HT1080 (cell line): ENCODE measurements around the gene ENO4. TPM values are rescaled to one million over a fixed set of nuclear protein-coding genes. Genes with fewer than 3 reads are reported as not detected.

Experiments used
- DNase-seq: peaks from one replicate; pipeline ENCODE4 v3.0.0-alpha.2; 2015; ENCODE audit warnings: low read depth
- total RNA-seq: library from RNA; depleted of rRNA; stranded (reverse); fragments of >200 nt; shearing (Covaris generic); gene quantifications from 2 replicates; pipeline ENCODE4 v1.2.3, GENCODE V29; 2014

ENO4 gene
- total RNA-seq, 1 experiment from 2014 or later = not detected

- no peak for DNase-seq
Observed at GRCh38 chr10:116866987-116867595, 17.8 kb downstream of the ENO4 start.

- no peak for DNase-seq
Observed at GRCh38 chr10:116868198-116868676, 18.9 kb downstream of the ENO4 start.

- DNase-seq = no peak
Observed at GRCh38 chr10:116868722-116869121, 19.4 kb downstream of the ENO4 start.

DNA sequence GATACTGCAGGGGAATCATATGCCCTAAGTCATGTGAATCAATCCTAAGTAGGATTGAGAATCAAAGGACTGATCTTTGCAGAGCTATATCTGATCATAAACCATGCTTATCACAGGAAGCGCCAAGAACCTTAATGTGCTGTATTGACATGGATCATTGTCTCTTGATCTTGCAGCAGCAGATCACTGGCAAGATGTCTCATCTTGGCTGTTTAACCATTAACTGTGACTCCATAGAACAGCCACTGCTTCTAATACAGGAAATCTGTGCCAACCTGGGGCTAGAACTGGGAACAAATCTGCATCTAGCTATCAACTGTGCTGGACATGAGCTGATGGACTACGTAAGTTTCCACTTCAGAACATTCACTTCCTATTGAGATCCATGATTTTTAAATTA, 21.6 kb downstream of the ENO4 start:
- no peak for DNase-seq

DNA sequence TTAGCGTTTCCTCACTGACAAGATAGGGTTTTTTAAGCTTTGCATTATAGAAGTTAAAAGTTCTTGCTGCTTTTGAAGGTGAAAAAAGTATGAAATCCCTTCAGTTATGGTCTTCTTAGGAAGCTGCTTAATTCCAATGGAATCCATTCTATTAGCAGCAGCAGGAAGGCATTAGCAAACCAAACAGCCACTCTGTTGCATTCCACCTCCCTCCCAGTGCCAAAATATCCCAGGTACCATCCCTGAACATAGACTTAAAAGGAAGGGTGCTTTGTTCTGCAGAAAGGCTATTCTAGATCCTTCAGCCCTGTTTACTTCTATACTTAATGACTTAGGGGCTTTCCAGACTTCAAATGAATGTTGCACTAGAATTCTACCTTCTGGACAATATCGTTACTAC, 23.8 kb downstream of the ENO4 start:
- DNase-seq = no peak

GRCh38 chr10:116875897-116876296, 26.6 kb downstream of the ENO4 start:
- DNase-seq = no peak

GRCh38 chr10:116877391-116877790, 28.1 kb downstream of the ENO4 start:
- DNase-seq = no peak

GRCh38 chr10:116878123-116878522, 28.8 kb downstream of the ENO4 start:
- DNase-seq = no peak

DNA sequence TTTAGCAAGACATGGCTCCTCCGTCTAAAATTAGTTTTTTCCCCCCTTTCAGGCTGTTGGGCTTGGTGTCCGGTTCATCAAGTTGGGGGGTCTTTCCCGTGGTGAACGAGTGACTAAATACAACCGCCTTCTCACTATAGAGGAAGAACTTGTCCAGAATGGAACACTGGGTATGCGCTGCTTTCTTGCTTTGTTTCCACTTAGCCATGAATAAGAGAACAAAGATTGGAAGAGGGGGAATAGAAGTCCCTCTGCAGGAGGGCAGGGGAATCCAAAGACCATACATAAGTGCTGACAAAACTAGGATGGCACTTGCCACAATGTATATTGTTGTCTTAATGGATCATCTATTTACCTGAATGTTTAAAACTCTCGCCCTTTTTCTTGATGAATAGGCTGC, 30.5 kb downstream of the ENO4 start:
- DNase-seq = no peak

GRCh38 chr10:116880716-116881482, 31.6 kb downstream of the ENO4 start:
- DNase-seq = peak; percentile 17

- no peak for DNase-seq
Observed at GRCh38 chr10:116882639-116883038, 33.3 kb downstream of the ENO4 start.

- DNase-seq = no peak
Observed at GRCh38 chr10:116886772-116887171, 37.5 kb downstream of the ENO4 start.

- DNase-seq = peak; percentile 91
Observed at GRCh38 chr10:116888380-116889055, 39.2 kb downstream of the ENO4 start.

- no peak for DNase-seq
Observed at GRCh38 chr10:116889066-116889465, 39.8 kb downstream of the ENO4 start.

GRCh38 chr10:116891208-116891607, 41.9 kb downstream of the ENO4 start:
- peak; percentile 87 for DNase-seq

DNA sequence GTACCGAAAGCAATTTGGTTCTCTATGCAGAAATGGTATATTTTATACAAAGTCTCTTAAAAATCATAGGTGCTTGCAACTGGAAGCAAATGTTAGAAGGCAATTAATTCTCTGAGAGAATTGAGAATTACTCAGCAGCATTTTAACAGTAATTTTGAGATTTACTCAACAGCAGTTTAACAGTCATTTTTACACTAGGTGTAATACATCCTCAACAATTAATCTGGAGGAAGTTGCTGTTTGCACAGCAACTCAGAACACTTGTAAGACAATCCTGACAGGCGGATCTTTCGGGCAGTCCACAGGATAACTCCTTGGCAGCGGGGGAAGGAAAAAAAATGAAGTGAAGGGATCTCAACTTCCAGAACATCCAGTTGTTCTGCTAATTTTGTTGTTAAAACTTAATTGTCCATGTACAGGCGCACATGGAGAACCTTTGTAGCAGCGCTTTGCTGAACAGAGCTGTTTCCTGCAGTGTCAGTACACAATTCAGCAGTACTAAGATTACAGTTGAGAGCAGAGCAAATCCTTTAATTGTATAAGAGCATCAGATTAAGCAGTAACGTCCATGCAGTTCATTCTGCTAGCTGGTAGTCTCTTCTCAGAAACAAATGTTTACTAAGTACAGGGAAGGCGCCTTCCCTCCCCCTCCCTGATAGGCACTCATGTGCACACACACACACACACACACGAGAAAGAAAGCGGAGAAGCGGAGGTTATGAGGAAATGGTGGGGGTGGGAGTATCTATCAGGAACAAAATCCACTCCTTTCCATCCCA, 43.8 kb downstream of the ENO4 start:
- DNase-seq = no peak

DNA sequence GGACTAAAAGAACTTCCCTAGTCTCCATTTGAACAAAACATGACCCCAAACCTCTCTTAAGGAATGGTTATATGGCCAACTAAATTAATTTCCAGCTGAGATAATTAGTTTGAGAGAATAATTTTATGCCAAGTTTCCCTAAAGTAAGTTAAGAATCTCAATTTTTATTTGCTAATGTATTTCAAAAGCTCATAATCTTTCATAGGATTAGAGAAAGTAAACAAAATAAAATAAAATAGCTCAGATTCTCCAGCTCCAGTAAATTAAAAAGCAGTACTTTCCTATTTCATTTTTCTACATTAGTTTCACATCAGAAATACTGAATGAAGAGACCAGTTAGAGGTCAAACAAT, 44.4 kb downstream of the ENO4 start:
- no peak for DNase-seq

DNA sequence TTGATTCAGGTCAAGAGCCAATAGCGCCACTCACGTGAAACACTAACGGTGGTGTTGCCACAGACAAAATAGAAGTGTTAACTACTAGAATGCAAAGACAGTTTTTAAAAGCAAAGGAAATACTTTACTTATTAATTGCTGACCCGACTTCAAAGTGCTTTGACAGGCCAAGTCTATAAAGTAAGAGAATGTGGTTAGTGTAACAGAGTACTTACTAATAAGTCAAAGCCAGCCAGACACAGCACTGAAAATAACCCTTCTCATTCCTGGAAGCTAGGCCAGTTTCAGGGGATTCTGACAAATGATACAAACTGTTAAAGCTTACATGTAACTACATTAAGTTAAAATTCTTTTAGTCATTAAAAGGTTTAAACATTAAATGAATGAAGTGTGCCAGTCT, 50.3 kb downstream of the ENO4 start:
- no peak for DNase-seq

- DNase-seq = no peak
Observed at GRCh38 chr10:116905845-116906210, 56.5 kb downstream of the ENO4 start.

- DNase-seq = no peak
Observed at GRCh38 chr10:116907245-116907987, 58.1 kb downstream of the ENO4 start.

- DNase-seq = no peak
Observed at GRCh38 chr10:116909307-116909706, 60.0 kb downstream of the ENO4 start.
